NCI-H524 (cell line): Measurements from ENCODE around the gene SLC46A1.
"Not testable (repeated sequence)": the region's sequence is repeated elsewhere in the genome, so short reads cannot be mapped to it uniquely, and the experiment has no call there.

Experiments used
- DNase-seq, 2 experiments: peaks; one replicate each; lab custom pipeline; 2025; lab: John Stamatoyannopoulos, UW

SLC46A1 gene

GRCh38 chr17:28405632-28406472, at the start of gene SLC46A1:
TSS of gene SLC46A1 (minus strand) at chr17:28406212. CDS start at chr17:28406114, 98 bp downstream.
- DNase-seq: peak; percentile 55 to 82

GRCh38 chr17:28449859-28450258, 43.8 kb upstream of the SLC46A1 start:
- no peak for DNase-seq

- DNase-seq: no peak
Observed at GRCh38 chr17:28447396-28447760, 41.4 kb upstream of the SLC46A1 start.

GRCh38 chr17:28446716-28447395, 40.8 kb upstream of the SLC46A1 start:
- DNase-seq: no peak

- DNase-seq: no peak
Observed at GRCh38 chr17:28443901-28444638, 38.1 kb upstream of the SLC46A1 start.

GRCh38 chr17:28434326-28434725, 28.3 kb upstream of the SLC46A1 start:
- peak in 1 of 2 experiments; percentile 27 for DNase-seq

- DNase-seq: peak; percentile 100
Observed at GRCh38 chr17:28433721-28434120, 27.7 kb upstream of the SLC46A1 start.

GRCh38 chr17:28427982-28428381, 22.0 kb upstream of the SLC46A1 start:
- DNase-seq: not testable (repeated sequence)

GRCh38 chr17:28427371-28427770, 21.4 kb upstream of the SLC46A1 start:
- peak; percentile 89 to 96 for DNase-seq

GRCh38 chr17:28426081-28426519, 20.1 kb upstream of the SLC46A1 start:
- peak; percentile 30 to 69 for DNase-seq

GRCh38 chr17:28425206-28425605, 19.2 kb upstream of the SLC46A1 start:
- DNase-seq: no peak

- DNase-seq: no peak
Observed at GRCh38 chr17:28421787-28422305, 15.8 kb upstream of the SLC46A1 start.

GRCh38 chr17:28416703-28417311, 10.8 kb upstream of the SLC46A1 start:
- DNase-seq: peak; percentile 39 to 87

- no peak for DNase-seq
Observed at GRCh38 chr17:28415886-28416285, 9.9 kb upstream of the SLC46A1 start.

GRCh38 chr17:28413804-28414203, 7.8 kb upstream of the SLC46A1 start:
- DNase-seq: no peak

- DNase-seq: no peak
Observed at GRCh38 chr17:28412099-28412498, 6.1 kb upstream of the SLC46A1 start.

GRCh38 chr17:28407974-28408306, 1.9 kb upstream of the SLC46A1 start:
- DNase-seq: no peak

- peak; percentile 81 to 85 for DNase-seq
Observed at GRCh38 chr17:28407130-28407973, 1.3 kb upstream of the SLC46A1 start.

GRCh38 chr17:28406473-28406814, 432 bp upstream of the SLC46A1 start:
- DNase-seq: peak; percentile 64 to 82

GRCh38 chr17:28404812-28405570, 1.0 kb downstream of the SLC46A1 start:
- no peak for DNase-seq
